IMR-90 (cell line): ENCODE results near the gene LIMS2.

ENCODE experiments used
- CHD1 ChIP-seq: IDR thresholded peaks from 2 replicates; pipeline ENCODE4 v1.6.1; 2012; ENCODE audit warnings: low read depth, low read length, improper control_type of control experiment
- CTCF ChIP-seq: conservative IDR thresholded peaks from 2 replicates; pipeline ENCODE4 v1.5.1; 2012; ENCODE audit warnings: mild to moderate bottlenecking, low read depth, low read length, improper control_type of control experiment
- MAZ ChIP-seq: IDR thresholded peaks from 2 replicates; pipeline ENCODE4 v1.6.1; 2012; ENCODE audit warnings: low read depth, mild to moderate bottlenecking, low read length, improper control_type of control experiment, moderate library complexity, borderline replicate concordance
- MXI1 ChIP-seq: IDR thresholded peaks from 2 replicates; pipeline ENCODE4 v1.6.1; 2012; ENCODE audit warnings: low read depth, mild to moderate bottlenecking, low read length, moderate library complexity, borderline replicate concordance
- POLR2A ChIP-seq: IDR thresholded peaks from 2 replicates; pipeline ENCODE4 v1.6.1; 2012; ENCODE audit warnings: mild to moderate bottlenecking, low read depth, low read length
- RAD21 ChIP-seq: IDR thresholded peaks from 2 replicates; pipeline ENCODE4 v1.6.1; 2012; ENCODE audit warnings: low read length, improper control_type of control experiment
- TF ChIP-seq, protein P1 (sequence below): fragments of 150-350 bp; IDR thresholded peaks from 2 replicates; pipeline ENCODE4 v1.6.1; 2017; ENCODE audit warnings: mild to moderate bottlenecking, antibody characterized with exemption, low read length, low read depth

GRCh38 chr2:127678531-127678930, 3.2 kb upstream of the LIMS2 start:
- no peak for TF ChIP-seq CTCF
- no peak for TF ChIP-seq RAD21
- no peak for TF ChIP-seq MXI1
- TF ChIP-seq POLR2A = no peak
- TF ChIP-seq CHD1 = no peak
- TF ChIP-seq MAZ = no peak
- TF ChIP-seq, protein P1, sequence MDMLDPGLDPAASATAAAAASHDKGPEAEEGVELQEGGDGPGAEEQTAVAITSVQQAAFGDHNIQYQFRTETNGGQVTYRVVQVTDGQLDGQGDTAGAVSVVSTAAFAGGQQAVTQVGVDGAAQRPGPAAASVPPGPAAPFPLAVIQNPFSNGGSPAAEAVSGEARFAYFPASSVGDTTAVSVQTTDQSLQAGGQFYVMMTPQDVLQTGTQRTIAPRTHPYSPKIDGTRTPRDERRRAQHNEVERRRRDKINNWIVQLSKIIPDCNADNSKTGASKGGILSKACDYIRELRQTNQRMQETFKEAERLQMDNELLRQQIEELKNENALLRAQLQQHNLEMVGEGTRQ = no peak
